GM19324 (cell line): ENCODE results near the gene PREX1.
"Not testable (repeated sequence)": the region's sequence is repeated elsewhere in the genome, so short reads cannot be mapped to it uniquely, and the experiment has no call there.

Source experiments
- ATAC-seq: cut with Tn5 transposase; IDR thresholded peaks from one replicate; pipeline ENCODE4 v1.9.1; 2021; ENCODE audit warnings: mild to moderate bottlenecking, moderate library complexity; ENCODE audit not compliant: unreplicated experiment, low FRiP score

Gene PREX1

GRCh38 chr20:48846516-48847492, 19.0 kb upstream of the PREX1 start:
- peak; percentile 85 for ATAC-seq

- no peak for ATAC-seq
Measured at GRCh38 chr20:48845721-48846306, 18.0 kb upstream of the PREX1 start.

- no peak for ATAC-seq
Measured at GRCh38 chr20:48844996-48845395, 17.2 kb upstream of the PREX1 start.

- ATAC-seq = not testable (repeated sequence)
Measured at GRCh38 chr20:48843896-48844295, 16.1 kb upstream of the PREX1 start.

- ATAC-seq = no peak
Measured at GRCh38 chr20:48843057-48843806, 15.4 kb upstream of the PREX1 start.

GRCh38 chr20:48841875-48842529, 14.2 kb upstream of the PREX1 start:
- ATAC-seq = no peak

- no peak for ATAC-seq
Measured at GRCh38 chr20:48841196-48841874, 13.5 kb upstream of the PREX1 start.

- ATAC-seq = no peak
Measured at GRCh38 chr20:48839154-48839917, 11.5 kb upstream of the PREX1 start.

- ATAC-seq = no peak
Measured at GRCh38 chr20:48837014-48837413, 9.2 kb upstream of the PREX1 start.

- no peak for ATAC-seq
Measured at GRCh38 chr20:48835390-48835789, 7.6 kb upstream of the PREX1 start.

GRCh38 chr20:48834278-48834677, 6.5 kb upstream of the PREX1 start:
- ATAC-seq = no peak

- ATAC-seq = no peak
Measured at GRCh38 chr20:48832405-48832730, 4.6 kb upstream of the PREX1 start.

- ATAC-seq = no peak
Measured at GRCh38 chr20:48831718-48832404, 4.1 kb upstream of the PREX1 start.

- ATAC-seq = no peak
Measured at GRCh38 chr20:48830826-48831318, 3.1 kb upstream of the PREX1 start.

- ATAC-seq = no peak
Measured at GRCh38 chr20:48829940-48830339, 2.1 kb upstream of the PREX1 start.

- no peak for ATAC-seq
Measured at GRCh38 chr20:48828734-48829460, 1.1 kb upstream of the PREX1 start.

- ATAC-seq = peak; percentile 7
Measured at GRCh38 chr20:48826883-48827771, 672 bp downstream of the PREX1 start.
